GM12878 (cell line): Measurements from ENCODE around the gene TMEM17. TPM values are rescaled to one million over a fixed set of nuclear protein-coding genes. Genes with fewer than 3 reads are reported as not detected.

Experiments
- ATAC-seq: fragments of 200-7000 bp; cut with Tn5 transposase; 3 replicates; pipeline ENCODE4 v1.9.1; 2020; ENCODE audit warnings: mild to moderate bottlenecking, moderate library complexity
- BruUV-seq: library from RNA; stranded (reverse); fragments of 400-500 nt; replicated peaks from 2 replicates; lab custom pipeline; 2021; lab: Mats Ljungman, UMichigan
- CTCF ChIA-PET: fragments of 300-600 bp; sonication (Branson Sonifier 250); formaldehyde crosslinking; extraction: SDS; loops from one replicate; lab custom pipeline; 2021; ENCODE audit warnings: inconsistent platforms; lab: Yijun Ruan, JAX
- POLR2A ChIA-PET: fragments of 350-600 bp; formaldehyde crosslinking; extraction: SDS; loops from one replicate; lab custom pipeline; 2021; ENCODE audit warnings: inconsistent platforms; lab: Charles Lee
- RAD21 ChIA-PET: fragments of 300-600 bp; sonication (Branson Sonifier 250); formaldehyde crosslinking; loops from one replicate; lab custom pipeline; 2023; ENCODE audit warnings: antibody characterized with exemption; ENCODE audit not compliant: unreplicated experiment; lab: Charles Lee
- SMC1A ChIA-PET: fragments of 300-600 bp; sonication (Branson Sonifier 250); formaldehyde crosslinking; loops from one replicate; lab custom pipeline; 2023; ENCODE audit not compliant: unreplicated experiment, uncharacterized antibody; lab: Charles Lee
- DNase-seq: peaks from one replicate; pipeline ENCODE4 v3.0.0-alpha.2; 2011; ENCODE audit warnings: low read depth, low spot score
- FAIRE-seq: peaks from 3 replicates; lab custom pipeline; 2011; peaks lifted over from hg19 to GRCh38; lab: Jason Lieb, UNC
- H2AFZ ChIP-seq: 2 replicates; pipeline ENCODE4 v1.6.0; 2011; ENCODE audit warnings: low read depth, low read length, control low read depth; ENCODE audit not compliant: control insufficient read depth
- H3K27ac ChIP-seq: 2 replicates; pipeline ENCODE4 v1.5.1; 2011; ENCODE audit warnings: control low read depth; ENCODE audit not compliant: control insufficient read depth, insufficient read depth
- H3K27me3 ChIP-seq, 2 experiments: replicated peaks in 1 of 2; 2 replicates each; pipeline versions ENCODE4 v1.6.0 to v1.6.1; 2011; ENCODE audit warnings: low read length in 1 of 2; ENCODE audit not compliant: control insufficient read depth in 2 of 2, insufficient read depth in 2 of 2
- H3K36me3 ChIP-seq, 2 experiments: 2 replicates each; pipeline ENCODE4 v1.5.1; 2011; ENCODE audit warnings: low read length in 1 of 2; ENCODE audit not compliant: control insufficient read depth in 2 of 2, insufficient read depth in 2 of 2
- H3K4me1 ChIP-seq: 2 replicates; pipeline ENCODE4 v1.6.1; 2011; ENCODE audit warnings: mild to moderate bottlenecking, low read length, moderate library complexity, mixed read lengths; ENCODE audit not compliant: control insufficient read depth, insufficient read depth
- H3K4me2 ChIP-seq: 2 replicates; pipeline ENCODE4 v1.6.0; 2011; ENCODE audit warnings: control low read depth; ENCODE audit not compliant: control insufficient read depth, insufficient read depth
- H3K4me3 ChIP-seq: fragments of 200-600 bp; sonication (generic); 2 replicates; pipeline ENCODE4 v1.5.1; 2016
- H3K79me2 ChIP-seq: 2 replicates; pipeline ENCODE4 v1.6.0; 2011; ENCODE audit warnings: low read length; ENCODE audit not compliant: control insufficient read depth, insufficient read depth
- H3K9ac ChIP-seq: 2 replicates; pipeline ENCODE4 v1.8.0; 2011; ENCODE audit warnings: low read length, control low read depth, mixed read lengths; ENCODE audit not compliant: control insufficient read depth, insufficient read depth
- H3K9me3 ChIP-seq: replicated peaks from 3 replicates; pipeline ENCODE4 v1.5.1; 2011; ENCODE audit warnings: mild to moderate bottlenecking, low read length; ENCODE audit not compliant: control insufficient read depth, insufficient read depth
- H4K20me1 ChIP-seq: 2 replicates; pipeline ENCODE4 v1.6.0; 2011; ENCODE audit not compliant: control insufficient read depth, insufficient read depth
- CHD1 ChIP-seq: IDR thresholded peaks from 2 replicates; pipeline ENCODE4 v1.6.1; 2012; ENCODE audit warnings: low read depth, low read length, improper control_type of control experiment
- ETV6 ChIP-seq, 2 experiments: fragments of 450-650 bp in 1 of 2; IDR thresholded peaks in 1 of 2; conservative IDR thresholded peaks in 1 of 2; 2 replicates each; pipeline ENCODE4 v1.6.1; 2014; ENCODE audit warnings: antibody characterized with exemption in 1 of 2, borderline replicate concordance in 1 of 2, low read depth in 1 of 2, mild to moderate bottlenecking in 1 of 2, moderate library complexity in 1 of 2
- MYC ChIP-seq: IDR thresholded peaks from 2 replicates; pipeline ENCODE4 v1.6.1; 2011; ENCODE audit warnings: mild to moderate bottlenecking, low read length, moderate library complexity, inconsistent platforms; ENCODE audit not compliant: insufficient read depth, insufficient replicate concordance, insufficient read length, severe bottlenecking
- NFYB ChIP-seq: IDR thresholded peaks from 2 replicates; pipeline ENCODE4 v1.6.1; 2011; ENCODE audit warnings: low read depth, mild to moderate bottlenecking, low read length, improper control_type of control experiment, moderate library complexity; ENCODE audit not compliant: insufficient read depth
- NR2F1 ChIP-seq: fragments of 450-650 bp; conservative IDR thresholded peaks from 2 replicates; pipeline ENCODE4 v1.6.1; 2017; ENCODE audit warnings: mild to moderate bottlenecking
- RAD51 ChIP-seq: fragments of 450-650 bp; IDR thresholded peaks from 2 replicates; pipeline ENCODE4 v1.6.1; 2016; ENCODE audit warnings: moderate library complexity, mild to moderate bottlenecking, inconsistent platforms
- TCF7 ChIP-seq: IDR thresholded peaks from 2 replicates; pipeline ENCODE4 v1.6.1; 2014; ENCODE audit warnings: antibody characterized with exemption, borderline replicate concordance
- ZNF24 ChIP-seq: fragments of 450-650 bp; IDR thresholded peaks from 2 replicates; pipeline ENCODE4 v1.6.1; 2017; ENCODE audit warnings: antibody characterized with exemption, mild to moderate bottlenecking
- WGBS: methylation state at CpG from one replicate; pipeline ENCODE4 v1.1.6; 2016; ENCODE audit warnings: low lambda C conversion rate; ENCODE audit not compliant: insufficient replicate concordance, insufficient coverage; ENCODE audit errors: missing lambda C conversion rate; 5-methylcytosine and 5-hydroxymethylcytosine counted together
- in situ Hi-C: fragments of 300-500 bp; cut with MboI; formaldehyde crosslinking; loops from 9 replicates; pipeline ENCODE4 v1.14.3; 2018; ENCODE audit warnings: mixed read lengths
- intact Hi-C: fragments of 100-400 bp; cut with micrococcal nuclease; formaldehyde crosslinking; loops from one replicate; pipeline ENCODE4 v1.14.2; 2022; ENCODE audit not compliant: unreplicated experiment
- polyA plus RNA-seq, 11 experiments: library from polyadenylated mRNA; depleted of rRNA in 4 of 11; unstranded in 6 of 11; stranded (reverse) in 5 of 11; fragments of >200 nt; fragmentation: Nextera tagmentation in 4 of 11; fragmentation: Illumina TruSeq in 1 of 11; extraction: Ambion mirVana in 4 of 11; extraction: Trizol in 1 of 11; gene quantifications; 1 replicate in 1 of 11; 2 replicates in 10 of 11; pipeline versions ENCODE4 v1.2.1 to v1.2.3, GENCODE V29; 2011 to 2016; ENCODE audit warnings: inconsistent platforms in 2 of 11, missing spikeins in 2 of 11, low read depth in 1 of 11
- total RNA-seq, 4 experiments: library from RNA; depleted of rRNA in 3 of 4; stranded (reverse); fragments of >200 nt in 3 of 4; fragmentation: Illumina TruSeq in 1 of 4; extraction: Trizol in 1 of 4; gene quantifications; 2 replicates each; pipeline versions ENCODE4 v1.2.1 to v1.2.3, GENCODE V29; 2013 to 2021
- TF ChIP-seq, protein P1 (sequence below): IDR thresholded peaks from 2 replicates; pipeline ENCODE4 v1.6.1; 2012; ENCODE audit warnings: improper control_type of control experiment, low read depth, low read length; ENCODE audit not compliant: insufficient replicate concordance
- TF ChIP-seq, protein P2 (sequence below): fragments of 450-650 bp; IDR thresholded peaks from 2 replicates; pipeline ENCODE4 v1.6.1; 2017; ENCODE audit warnings: antibody characterized with exemption, mild to moderate bottlenecking, moderate library complexity

Gene TMEM17
- total and polyA plus RNA-seq, 10 of the 15 experiments (the other 5 are each of a cell fraction or from before 2014, with no cell fraction given): 0.87 to 2.6 (median 1.4) TPM

DNA sequence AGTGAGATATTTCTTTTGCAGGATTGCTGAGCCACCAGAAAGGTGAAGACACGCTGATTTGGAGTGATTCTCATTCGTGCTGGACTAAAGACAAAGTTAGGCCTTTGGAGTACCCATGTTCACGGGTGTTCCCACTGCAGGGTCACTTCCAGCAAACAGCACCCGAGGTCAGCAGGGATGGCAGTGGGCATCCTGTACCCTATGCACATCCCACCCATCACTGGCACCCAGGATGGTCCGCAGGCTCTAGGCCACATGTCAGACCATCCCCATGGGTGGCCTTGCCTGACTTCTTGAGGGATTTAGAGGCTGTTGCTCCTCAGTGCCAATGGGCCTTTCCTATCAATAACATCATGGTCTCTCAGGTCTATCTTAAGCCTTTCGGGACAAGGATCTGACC is 39.3 kb upstream of the TMEM17 start:
- Histone ChIP-seq H3K9me3 (no peaks in the 10 kb centered on the region), H3K79me2 (no peaks in the 10 kb centered on the region), H3K4me1 (no peaks in the 10 kb centered on the region), H3K4me3 (no peak overlapping the region), H3K36me3 (no peaks in the 10 kb centered on the region), H3K9ac (no peak overlapping the region), H4K20me1 (no peaks in the 10 kb centered on the region), H3K27ac (no peak overlapping the region), H2AFZ (no peak overlapping the region), H3K4me2 (no peak overlapping the region), H3K27me3 (no peaks in the 10 kb centered on the region)
- ChIA-PET SMC1A (no interaction called here), CTCF (no interaction called here), RAD21 (no interaction called here), POLR2A (no interaction called here)
- DNase-seq: no peak
- ATAC-seq: no peak
- TF ChIP-seq NR2F1 (no peak), NFYB (no peak), ETV6 (conservative IDR thresholded peaks at IDR 0.05 in 1 of 2, IDR thresholded peaks at IDR 0.05 in 1 of 2; ENCODE audit: borderline replicate concordance in 1 of 2, low read depth in 1 of 2) (no peak), ZNF24 (no peak), CHD1 (no peak), MYC (no peak), RAD51 (no peak), TCF7 (no peak)
- TF ChIP-seq, protein P1, sequence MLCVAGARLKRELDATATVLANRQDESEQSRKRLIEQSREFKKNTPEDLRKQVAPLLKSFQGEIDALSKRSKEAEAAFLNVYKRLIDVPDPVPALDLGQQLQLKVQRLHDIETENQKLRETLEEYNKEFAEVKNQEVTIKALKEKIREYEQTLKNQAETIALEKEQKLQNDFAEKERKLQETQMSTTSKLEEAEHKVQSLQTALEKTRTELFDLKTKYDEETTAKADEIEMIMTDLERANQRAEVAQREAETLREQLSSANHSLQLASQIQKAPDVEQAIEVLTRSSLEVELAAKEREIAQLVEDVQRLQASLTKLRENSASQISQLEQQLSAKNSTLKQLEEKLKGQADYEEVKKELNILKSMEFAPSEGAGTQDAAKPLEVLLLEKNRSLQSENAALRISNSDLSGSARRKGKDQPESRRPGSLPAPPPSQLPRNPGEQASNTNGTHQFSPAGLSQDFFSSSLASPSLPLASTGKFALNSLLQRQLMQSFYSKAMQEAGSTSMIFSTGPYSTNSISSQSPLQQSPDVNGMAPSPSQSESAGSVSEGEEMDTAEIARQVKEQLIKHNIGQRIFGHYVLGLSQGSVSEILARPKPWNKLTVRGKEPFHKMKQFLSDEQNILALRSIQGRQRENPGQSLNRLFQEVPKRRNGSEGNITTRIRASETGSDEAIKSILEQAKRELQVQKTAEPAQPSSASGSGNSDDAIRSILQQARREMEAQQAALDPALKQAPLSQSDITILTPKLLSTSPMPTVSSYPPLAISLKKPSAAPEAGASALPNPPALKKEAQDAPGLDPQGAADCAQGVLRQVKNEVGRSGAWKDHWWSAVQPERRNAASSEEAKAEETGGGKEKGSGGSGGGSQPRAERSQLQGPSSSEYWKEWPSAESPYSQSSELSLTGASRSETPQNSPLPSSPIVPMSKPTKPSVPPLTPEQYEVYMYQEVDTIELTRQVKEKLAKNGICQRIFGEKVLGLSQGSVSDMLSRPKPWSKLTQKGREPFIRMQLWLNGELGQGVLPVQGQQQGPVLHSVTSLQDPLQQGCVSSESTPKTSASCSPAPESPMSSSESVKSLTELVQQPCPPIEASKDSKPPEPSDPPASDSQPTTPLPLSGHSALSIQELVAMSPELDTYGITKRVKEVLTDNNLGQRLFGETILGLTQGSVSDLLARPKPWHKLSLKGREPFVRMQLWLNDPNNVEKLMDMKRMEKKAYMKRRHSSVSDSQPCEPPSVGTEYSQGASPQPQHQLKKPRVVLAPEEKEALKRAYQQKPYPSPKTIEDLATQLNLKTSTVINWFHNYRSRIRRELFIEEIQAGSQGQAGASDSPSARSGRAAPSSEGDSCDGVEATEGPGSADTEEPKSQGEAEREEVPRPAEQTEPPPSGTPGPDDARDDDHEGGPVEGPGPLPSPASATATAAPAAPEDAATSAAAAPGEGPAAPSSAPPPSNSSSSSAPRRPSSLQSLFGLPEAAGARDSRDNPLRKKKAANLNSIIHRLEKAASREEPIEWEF: no peak
- TF ChIP-seq, protein P2, sequence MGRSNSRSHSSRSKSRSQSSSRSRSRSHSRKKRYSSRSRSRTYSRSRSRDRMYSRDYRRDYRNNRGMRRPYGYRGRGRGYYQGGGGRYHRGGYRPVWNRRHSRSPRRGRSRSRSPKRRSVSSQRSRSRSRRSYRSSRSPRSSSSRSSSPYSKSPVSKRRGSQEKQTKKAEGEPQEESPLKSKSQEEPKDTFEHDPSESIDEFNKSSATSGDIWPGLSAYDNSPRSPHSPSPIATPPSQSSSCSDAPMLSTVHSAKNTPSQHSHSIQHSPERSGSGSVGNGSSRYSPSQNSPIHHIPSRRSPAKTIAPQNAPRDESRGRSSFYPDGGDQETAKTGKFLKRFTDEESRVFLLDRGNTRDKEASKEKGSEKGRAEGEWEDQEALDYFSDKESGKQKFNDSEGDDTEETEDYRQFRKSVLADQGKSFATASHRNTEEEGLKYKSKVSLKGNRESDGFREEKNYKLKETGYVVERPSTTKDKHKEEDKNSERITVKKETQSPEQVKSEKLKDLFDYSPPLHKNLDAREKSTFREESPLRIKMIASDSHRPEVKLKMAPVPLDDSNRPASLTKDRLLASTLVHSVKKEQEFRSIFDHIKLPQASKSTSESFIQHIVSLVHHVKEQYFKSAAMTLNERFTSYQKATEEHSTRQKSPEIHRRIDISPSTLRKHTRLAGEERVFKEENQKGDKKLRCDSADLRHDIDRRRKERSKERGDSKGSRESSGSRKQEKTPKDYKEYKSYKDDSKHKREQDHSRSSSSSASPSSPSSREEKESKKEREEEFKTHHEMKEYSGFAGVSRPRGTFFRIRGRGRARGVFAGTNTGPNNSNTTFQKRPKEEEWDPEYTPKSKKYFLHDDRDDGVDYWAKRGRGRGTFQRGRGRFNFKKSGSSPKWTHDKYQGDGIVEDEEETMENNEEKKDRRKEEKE: no peak
- FAIRE-seq: no peak
- in situ Hi-C loops (no loop called here), intact Hi-C loops (no loop called here)
- WGBS: 20% methylated on average over 6 of the region's 6 CpGs
- BruUV-seq: no TSS peak
